Ishikawa (cell line): ENCODE measurements around the gene GIT2.

Source experiments
- RAD21 ChIP-seq: IDR thresholded peaks from 2 replicates; pipeline ENCODE4 v1.6.1; 2012; ENCODE audit warnings: low read depth
- YY1 ChIP-seq: IDR thresholded peaks from 2 replicates; pipeline ENCODE4 v1.6.1; 2012; ENCODE audit warnings: low read depth

GRCh38 chr12:109897029-109897428 is 99.1 kb downstream of the GIT2 start:
- TF ChIP-seq RAD21: no peak
- no peak for TF ChIP-seq YY1
